ENCODE results near the gene BASP1.
"Not testable (repeated sequence)": the region's sequence is repeated elsewhere in the genome, so short reads cannot be mapped to it uniquely, and the experiment has no call there.

Gene BASP1

DNA sequence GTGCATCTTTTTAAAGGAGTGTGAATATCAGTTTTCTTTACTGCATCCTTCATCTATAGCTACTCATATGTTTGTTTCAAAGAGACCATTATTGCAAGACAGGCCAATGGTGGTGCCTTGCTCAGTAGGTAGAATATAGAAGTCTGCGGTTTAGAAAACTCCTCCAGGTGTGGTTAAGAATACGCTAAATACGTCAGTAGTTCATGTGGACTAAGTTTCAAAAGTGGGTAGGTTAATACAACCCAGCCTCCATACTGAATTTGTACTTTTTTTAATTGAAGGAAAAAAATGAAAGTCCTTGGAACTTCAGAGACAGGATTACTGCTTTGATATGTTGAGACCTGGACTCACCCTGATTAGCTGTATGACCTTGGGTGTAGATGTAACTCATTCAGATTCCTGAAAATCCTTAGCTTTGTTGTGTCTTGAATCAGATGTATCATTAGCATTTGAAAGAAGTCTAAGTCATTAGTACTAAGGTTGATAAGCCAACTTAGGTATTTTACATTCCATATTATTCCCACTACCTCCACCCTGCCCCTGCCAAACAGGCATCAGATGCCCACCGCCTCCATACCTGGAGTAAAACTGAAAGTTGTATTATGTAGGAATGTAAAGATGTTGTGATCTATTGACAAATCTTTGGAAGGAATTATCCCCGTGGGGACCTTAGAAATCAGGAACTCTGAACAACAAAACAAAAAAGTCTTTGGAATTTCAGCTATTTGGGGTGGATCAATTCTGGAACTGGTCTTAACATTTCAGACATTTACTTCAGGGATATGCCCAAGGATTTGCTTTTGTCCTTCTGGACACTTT lies 6.1 kb downstream of the BASP1 start:
- DNase-seq = no peak

- DNase-seq = peak; percentile 40
Observed at GRCh38 chr5:17224858-17225511, 7.6 kb downstream of the BASP1 start.

GRCh38 chr5:17225520-17225919 lies 8.1 kb downstream of the BASP1 start:
- no peak for DNase-seq

DNA sequence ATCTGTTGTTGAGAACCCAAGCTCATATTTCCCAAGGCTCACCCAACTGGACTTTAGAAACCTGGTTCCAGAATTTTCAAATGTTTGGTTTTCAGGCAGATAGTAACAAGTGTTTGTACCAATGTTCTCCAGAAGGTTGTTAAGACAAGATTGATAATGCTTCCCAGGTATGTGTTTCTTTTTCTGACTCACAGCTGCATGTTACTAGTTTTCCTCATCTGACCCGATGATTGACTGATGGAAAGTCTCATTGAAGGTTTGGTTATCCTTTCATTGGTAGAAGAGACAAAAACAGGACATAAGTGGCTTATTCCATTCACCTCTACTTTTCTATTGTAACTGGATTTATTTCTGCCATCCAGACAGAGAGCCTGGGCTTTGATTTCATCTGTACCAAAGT lies 10.4 kb downstream of the BASP1 start:
- no peak for DNase-seq

DNA sequence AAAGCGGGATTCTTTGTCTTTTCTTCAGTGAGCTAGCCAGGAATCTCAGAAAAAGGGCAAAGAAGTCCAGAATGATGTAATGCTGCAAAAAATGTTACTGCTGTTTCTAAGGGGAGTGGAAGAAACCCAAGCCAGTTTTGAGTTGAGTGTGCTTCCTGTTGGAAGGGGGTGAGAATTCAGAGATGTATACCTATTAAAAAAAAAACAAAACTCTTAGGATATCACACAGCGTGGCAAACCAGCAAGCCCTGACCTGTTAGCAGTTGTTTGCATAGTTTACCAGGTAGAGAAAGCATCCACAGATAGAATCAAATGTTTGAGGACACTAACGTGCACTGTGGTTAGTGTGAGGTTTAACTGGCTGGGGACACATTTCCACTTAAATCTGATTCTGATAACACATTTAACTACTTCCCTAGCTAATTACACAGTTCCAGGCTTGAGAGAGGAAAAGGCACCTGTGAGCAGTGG lies 11.4 kb downstream of the BASP1 start:
- peak; percentile 71 for DNase-seq

DNA sequence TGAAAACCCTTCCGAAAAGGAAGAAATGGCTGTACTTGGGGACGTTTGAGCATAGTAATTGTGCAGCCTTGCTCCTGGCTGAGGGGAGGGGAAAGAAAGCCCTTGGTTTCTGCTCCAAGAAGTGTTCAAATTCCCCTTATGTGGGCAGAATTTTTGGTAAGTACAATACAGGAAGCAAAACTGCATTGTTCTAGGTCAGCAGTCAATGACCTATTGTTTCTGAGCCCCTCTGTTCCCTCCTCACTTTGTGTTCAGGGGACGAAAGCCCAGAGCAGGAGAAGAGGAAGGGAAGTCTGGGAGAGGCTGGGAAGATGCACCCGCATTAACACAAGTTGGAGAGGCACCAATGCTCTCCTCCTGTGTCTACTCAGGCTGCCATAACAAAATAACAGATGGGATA lies 11.9 kb downstream of the BASP1 start:
- DNase-seq = peak; percentile 18

- DNase-seq = no peak
Observed at GRCh38 chr5:17230191-17230590, 12.8 kb downstream of the BASP1 start.

DNA sequence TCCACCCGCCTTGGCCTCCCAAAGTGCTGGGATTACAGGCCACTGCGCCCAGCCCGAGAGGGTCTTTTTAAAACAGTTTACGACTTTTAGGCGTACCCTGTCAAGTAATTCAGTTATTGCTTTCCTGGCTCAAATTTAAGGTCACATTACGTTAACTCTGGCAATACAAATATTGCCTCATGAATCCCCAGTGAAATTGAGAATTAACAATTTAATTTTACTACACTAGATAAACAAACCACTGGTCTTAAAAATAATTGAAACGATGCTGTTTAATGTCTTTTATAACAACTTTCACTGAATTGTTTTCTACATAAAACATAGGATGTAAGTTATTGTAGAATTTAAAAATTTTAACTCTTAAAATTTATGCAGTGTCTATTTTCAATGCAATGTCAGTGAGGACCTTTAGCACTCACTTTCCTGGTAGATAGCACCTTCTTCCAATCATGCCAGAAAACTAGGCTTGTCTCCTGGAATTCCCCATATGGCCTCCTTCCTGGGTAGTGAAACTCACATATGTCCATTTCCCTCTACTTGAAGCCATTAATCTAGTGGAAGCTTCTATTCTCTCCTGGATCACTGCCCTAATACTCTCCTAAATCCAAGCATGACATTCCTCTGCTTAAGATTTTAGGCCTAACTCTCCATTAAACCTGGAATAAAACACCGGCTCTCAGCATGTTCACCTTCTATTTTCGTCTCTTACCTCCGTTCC lies 13.5 kb downstream of the BASP1 start:
- DNase-seq = no peak

DNA sequence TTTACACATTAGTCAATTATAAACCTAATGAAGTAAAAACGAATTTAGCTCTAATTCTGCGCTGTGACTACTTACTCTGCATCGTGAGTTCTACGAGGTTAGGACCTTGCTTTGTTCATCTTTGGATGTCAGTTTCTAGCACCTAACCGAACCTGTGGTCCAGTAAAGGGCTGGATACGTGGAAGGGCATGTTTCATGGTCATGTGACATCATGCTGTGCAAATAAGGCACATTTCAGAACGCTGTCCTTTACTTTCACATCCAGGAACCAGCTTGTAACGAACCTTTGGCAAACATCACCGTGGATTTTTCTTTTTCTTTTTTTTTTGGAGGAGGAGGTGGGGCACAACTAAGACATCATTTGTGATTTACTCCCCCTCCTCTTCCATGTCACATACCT lies 15.0 kb downstream of the BASP1 start:
- DNase-seq = no peak

DNA sequence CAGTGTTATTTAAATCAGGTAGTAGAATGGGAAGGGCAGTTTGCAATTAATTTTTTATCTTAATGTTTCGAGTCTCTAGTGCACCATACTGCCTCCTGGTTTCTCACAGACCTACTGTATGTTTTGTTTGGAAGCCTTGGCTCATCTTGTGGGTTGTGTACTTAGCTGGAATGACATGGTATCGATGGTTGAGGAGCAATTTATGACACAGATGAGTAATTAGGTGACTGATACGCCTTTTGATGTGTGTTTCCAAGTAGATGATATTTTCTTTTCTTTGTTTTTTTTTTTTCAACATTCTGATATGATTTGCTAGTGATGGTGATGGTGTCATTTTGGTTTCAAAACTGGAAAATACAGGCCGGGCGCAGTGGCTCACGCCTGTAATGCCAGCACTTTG lies 16.1 kb downstream of the BASP1 start:
- DNase-seq = no peak

GRCh38 chr5:17234374-17234773 lies 16.9 kb downstream of the BASP1 start:
- DNase-seq = no peak

DNA sequence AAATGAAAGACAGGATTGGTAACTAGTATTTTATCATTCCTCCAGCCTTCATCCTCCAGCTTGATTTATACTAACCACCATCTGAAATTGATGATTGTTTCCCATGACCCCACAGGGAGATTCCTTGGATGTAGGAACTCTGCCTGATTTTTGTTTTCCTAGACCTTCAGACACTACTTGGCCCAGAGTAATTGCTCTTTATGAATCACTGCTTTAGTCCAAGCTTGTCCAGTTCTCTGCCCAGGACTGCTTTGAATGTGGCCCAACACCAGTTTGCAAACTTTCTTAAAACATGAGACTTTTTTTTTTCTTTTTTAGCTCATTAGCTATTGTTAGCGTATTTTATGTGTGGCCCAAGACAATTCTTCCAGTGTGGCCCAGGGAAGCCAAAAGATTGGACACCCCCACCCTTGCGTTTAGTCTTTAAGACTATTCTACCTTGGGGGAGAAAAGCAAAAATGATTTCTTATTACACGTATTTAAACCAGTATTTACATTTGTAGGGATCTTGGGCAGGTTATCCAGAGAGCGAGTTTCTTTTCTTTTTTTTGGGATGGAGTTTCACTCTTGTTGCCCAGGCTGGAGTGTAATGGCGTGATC lies 18.4 kb downstream of the BASP1 start:
- DNase-seq = peak; percentile 81

GRCh38 chr5:17238521-17239041 lies 21.1 kb downstream of the BASP1 start:
- DNase-seq = peak; percentile 83

GRCh38 chr5:17239953-17240352 lies 22.5 kb downstream of the BASP1 start:
- no peak for DNase-seq

- DNase-seq = no peak
Observed at GRCh38 chr5:17240487-17240886, 23.1 kb downstream of the BASP1 start.

DNA sequence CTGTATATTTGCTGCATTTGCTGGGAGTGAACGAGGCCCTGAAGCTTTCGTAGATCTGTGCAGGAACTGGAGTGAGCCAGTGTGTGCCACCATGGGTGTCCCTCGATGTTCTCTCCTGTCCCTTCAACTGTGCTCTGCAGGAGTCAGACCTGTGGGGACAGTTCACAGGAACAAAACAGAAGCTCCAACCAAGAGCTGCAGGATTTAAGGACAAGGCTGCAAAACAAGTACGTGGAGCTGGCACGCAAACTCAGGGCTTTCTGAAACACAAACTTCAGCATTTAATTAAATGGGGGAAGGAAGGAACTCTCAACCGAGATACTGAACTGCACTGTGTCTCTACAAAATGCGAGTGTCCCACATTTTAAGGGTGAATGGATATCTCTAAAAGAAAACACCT lies 24.2 kb downstream of the BASP1 start:
- DNase-seq = no peak

- DNase-seq = no peak
Observed at GRCh38 chr5:17243287-17244063, 26.0 kb downstream of the BASP1 start.

GRCh38 chr5:17249029-17249634 lies 31.7 kb downstream of the BASP1 start:
- peak; percentile 98 for DNase-seq

DNA sequence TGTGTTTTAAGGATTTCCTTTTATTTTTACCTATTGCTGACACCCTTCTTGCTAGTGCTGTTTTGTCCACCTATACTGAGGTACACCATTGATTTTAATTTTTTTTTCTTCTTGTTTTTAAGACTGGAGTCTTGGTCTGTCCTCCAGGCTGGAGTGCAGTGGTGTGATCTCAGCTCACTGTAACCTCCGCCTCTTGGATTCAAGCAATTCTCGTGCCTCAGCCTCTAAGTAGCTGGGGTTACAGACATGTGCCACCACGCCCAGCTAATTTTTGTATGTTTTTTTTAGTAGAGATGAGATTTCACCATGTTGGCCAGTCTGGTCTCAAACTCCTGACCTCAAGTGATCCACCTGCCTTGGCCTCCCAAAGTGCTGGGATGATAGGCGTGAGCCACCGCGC lies 32.4 kb downstream of the BASP1 start:
- DNase-seq = not testable (repeated sequence)

DNA sequence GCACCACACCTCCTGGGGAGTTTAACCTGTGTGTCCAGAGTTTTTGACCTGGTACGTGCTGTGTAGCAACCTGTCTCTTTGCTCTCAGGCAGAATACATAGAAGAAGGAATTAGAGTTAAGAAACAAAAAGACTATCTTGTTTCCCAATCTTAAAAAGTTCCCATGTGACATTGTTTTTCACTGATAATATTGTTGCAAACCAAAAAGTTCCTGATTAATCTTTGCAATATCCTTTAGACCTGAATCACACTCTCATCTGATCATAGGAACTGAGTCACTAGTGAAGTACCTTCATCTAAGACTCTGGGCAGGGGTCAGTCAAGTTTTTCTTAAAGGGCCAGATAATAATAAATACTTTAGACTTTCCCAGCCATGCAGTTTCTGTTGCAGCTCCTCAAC lies 35.1 kb downstream of the BASP1 start:
- no peak for DNase-seq

- no peak for DNase-seq
Observed at GRCh38 chr5:17255471-17256021, 38.1 kb downstream of the BASP1 start.

Measured in fibroblast of skin of scalp (primary cell).